Stimulated activated CD4-positive, alpha-beta T cell treated with anti-CD3 and anti-CD28 coated beads, Interleukin-12 subunit alpha, Interleukin-12 subunit beta, amount 100 ng/mL, for 4 hours (primary cell): ENCODE results near the gene LY6G6C.

Experiments
- DNase-seq: peaks from one replicate; pipeline ENCODE4 v3.0.0-alpha.2; 2020

LY6G6C gene

GRCh38 chr6:31676904-31677303, 44.6 kb downstream of the LY6G6C start:
- DNase-seq, result no peak

GRCh38 chr6:31676322-31676903, 45.1 kb downstream of the LY6G6C start:
- DNase-seq, result no peak

- no peak for DNase-seq
Measured at GRCh38 chr6:31669676-31670075, 51.9 kb downstream of the LY6G6C start, which contains the start of gene LY6G5B. Gene LY6G5B (plus strand): TSS chr6:31669976. CDS start chr6:31670951, 975 bp downstream.
